GM19463 (cell line): ENCODE measurements around the gene SHQ1.
A peak's percentile ranks its signal among the peaks of the same experiment; 100 is the strongest.
"Not testable (repeated sequence)": the region's sequence is repeated elsewhere in the genome, so short reads cannot be mapped to it uniquely, and the experiment has no call there.

Source experiments
- ATAC-seq: cut with Tn5 transposase; IDR thresholded peaks from one replicate; pipeline ENCODE4 v1.9.1; 2021; ENCODE audit warnings: mild to moderate bottlenecking, moderate library complexity; ENCODE audit not compliant: unreplicated experiment

Gene SHQ1

GRCh38 chr3:72803573-72803972, 44.7 kb downstream of the SHQ1 start:
- no peak for ATAC-seq

- no peak for ATAC-seq
Observed at GRCh38 chr3:72802001-72802400, 46.2 kb downstream of the SHQ1 start.

- no peak for ATAC-seq
Observed at GRCh38 chr3:72800869-72801268, 47.4 kb downstream of the SHQ1 start.

GRCh38 chr3:72798552-72799195, 49.6 kb downstream of the SHQ1 start:
- ATAC-seq: no peak

- no peak for ATAC-seq
Observed at GRCh38 chr3:72797773-72798543, 50.3 kb downstream of the SHQ1 start.

DNA sequence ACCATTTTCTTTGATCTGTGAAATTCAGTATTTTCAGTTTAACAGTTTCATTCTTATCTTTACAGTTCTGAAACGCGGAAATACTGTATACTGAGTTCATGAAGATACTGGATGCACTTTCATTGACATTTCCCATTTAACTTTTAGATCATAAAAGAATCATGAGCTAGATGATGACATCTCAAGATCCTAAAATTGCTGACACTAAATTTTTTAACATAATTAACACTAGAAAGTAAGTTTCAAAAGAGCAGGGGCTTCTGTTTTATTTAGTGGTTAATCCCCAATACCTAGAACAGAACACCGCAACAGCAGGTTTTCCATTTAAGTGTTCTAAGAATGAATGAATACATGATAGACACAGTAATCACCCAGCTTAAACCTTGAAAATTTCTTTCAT, 54.2 kb downstream of the SHQ1 start:
- ATAC-seq: no peak

DNA sequence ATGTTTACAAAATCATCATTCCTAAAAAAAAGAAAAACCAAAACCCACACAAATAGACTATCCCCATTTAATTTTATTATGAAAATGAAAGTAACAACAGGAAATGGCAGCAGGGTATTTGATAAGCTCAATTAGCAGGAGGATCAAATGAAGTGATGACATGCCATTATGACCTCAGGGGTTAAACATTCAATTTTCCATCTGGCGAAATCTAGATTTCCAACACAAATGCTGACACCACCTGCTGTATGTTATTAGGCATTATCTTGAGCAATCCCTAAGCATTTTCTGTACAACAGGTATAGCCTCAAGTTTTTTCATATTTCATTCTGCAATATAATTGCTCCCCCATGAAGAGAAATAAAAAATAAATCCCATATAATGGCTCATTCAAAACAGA, 57.1 kb downstream of the SHQ1 start:
- no peak for ATAC-seq

GRCh38 chr3:72789786-72790185, 58.5 kb downstream of the SHQ1 start:
- no peak for ATAC-seq

GRCh38 chr3:72788232-72788631, 60.0 kb downstream of the SHQ1 start:
- not testable (repeated sequence) for ATAC-seq

DNA sequence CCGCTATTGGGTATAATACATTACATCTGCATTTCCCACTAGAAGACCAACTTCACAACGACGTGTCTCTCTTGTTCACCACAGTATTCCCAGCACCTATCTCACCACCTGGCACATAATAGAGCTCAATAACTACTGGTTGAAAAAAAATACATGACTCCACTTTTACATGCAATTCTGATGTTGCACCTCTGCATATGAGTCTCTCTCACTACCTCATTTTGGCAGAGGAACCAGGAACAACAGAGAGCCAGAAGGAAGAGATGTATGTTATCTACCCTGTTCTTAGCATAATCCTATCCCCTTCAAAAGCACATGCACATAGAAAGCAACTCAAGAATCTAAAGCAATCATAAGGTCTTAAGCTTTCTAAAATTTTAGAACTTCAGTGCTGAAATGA, 61.6 kb downstream of the SHQ1 start:
- ATAC-seq: no peak

GRCh38 chr3:72784226-72784625, 64.0 kb downstream of the SHQ1 start:
- no peak for ATAC-seq

- ATAC-seq: no peak
Observed at GRCh38 chr3:72782521-72782920, 65.7 kb downstream of the SHQ1 start.

- ATAC-seq: no peak
Observed at GRCh38 chr3:72769758-72770540, 78.3 kb downstream of the SHQ1 start.

GRCh38 chr3:72768936-72769335, 79.3 kb downstream of the SHQ1 start:
- ATAC-seq: no peak

GRCh38 chr3:72768481-72768880, 79.8 kb downstream of the SHQ1 start:
- no peak for ATAC-seq

GRCh38 chr3:72768006-72768441, 80.2 kb downstream of the SHQ1 start:
- no peak for ATAC-seq

DNA sequence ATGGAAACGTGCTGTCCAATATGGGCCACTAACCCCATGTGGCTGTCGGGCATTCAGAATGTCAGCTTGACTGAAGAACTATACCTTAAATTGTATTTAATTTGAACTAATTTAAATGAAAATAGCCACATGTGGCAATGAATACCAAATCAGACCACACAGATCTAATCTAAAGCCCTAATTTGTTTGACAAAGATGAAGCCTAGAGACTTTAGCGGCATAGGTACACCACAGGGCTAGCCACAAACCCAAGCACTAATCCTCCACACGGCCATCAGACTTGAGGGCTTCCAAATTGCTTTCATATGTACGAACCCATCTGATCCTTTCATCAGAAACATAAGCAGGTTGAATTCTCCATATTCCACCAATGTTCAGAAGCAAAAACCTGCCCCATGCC, 81.4 kb downstream of the SHQ1 start:
- no peak for ATAC-seq

DNA sequence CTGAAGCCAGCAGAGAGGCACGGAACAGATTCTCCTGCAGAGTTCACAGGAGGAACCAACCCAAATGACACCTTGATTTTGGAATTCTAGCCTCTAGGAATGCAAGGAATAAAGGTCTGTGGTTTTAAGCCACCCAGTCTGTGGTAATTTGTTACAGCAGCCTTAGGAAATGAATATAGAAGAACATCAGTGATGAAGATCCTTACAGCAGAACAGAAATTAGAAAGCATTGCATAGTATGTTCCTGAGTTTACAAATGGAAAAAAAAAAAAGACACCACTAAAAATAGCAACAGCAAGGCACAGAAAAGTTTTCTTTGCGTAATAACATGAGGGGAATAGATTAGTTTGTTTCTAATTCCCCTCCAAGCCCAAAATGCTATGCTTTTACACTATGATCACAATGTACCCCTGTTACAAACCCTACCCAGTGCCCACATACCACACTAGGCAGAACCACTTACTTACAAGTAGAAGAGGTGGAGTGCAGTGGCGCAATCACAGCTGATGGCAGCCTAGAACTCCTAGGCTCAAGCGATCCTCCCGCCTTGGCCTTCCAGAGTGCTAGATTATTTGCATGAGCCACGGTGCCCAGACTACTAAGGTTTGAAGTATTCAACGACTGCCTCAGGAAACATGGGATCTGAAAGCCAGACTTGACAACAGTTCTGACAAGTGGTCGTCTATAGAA, 84.3 kb downstream of the SHQ1 start:
- no peak for ATAC-seq

DNA sequence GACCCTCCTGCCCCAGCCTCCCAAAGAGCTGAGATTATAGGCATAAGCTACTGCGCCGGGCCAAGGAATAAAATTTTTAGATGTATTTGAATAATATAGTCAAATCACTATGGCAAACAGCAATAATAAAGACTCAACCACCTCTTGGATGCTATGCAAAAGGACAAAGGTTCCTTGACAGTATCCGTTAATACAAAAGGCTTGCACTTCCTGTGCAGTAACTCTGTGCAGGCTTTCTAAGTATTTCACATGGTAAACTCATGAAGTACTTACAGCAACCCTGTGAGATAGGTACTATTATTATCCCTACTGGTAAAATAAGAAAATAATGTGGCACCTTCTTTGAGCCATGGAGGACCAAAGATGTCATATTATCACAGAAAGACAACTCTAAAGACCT, 86.8 kb downstream of the SHQ1 start:
- ATAC-seq: no peak

- no peak for ATAC-seq
Observed at GRCh38 chr3:72760225-72760624, 88.0 kb downstream of the SHQ1 start.

GRCh38 chr3:72756900-72757299, 91.3 kb downstream of the SHQ1 start:
- peak; percentile 100 for ATAC-seq
